HepG2 (cell line): ENCODE data around the gene RHBG. TPM values are rescaled to one million over a fixed set of nuclear protein-coding genes. Genes with fewer than 3 reads are reported as not detected.

Source experiments
- GFI1 ChIP-seq: sonication (generic); formaldehyde crosslinking; IDR thresholded peaks from 2 replicates; pipeline ENCODE4 v1.5.0; 2020; ENCODE audit warnings: missing genetic modification reagents, mild to moderate bottlenecking, borderline replicate concordance
- IRF2 ChIP-seq: IDR thresholded peaks from 2 replicates; pipeline ENCODE4 v1.6.1; 2018; ENCODE audit warnings: missing genetic modification reagents, missing compliant biosample characterization
- PRDM4 ChIP-seq: sonication (generic); formaldehyde crosslinking; IDR thresholded peaks from 2 replicates; pipeline ENCODE4 v1.9.0; 2021; ENCODE audit warnings: missing genetic modification reagents, borderline replicate concordance
- ZBED4 ChIP-seq: sonication (generic); formaldehyde crosslinking; IDR thresholded peaks from 2 replicates; pipeline ENCODE4 v1.4.0; 2020; ENCODE audit warnings: missing genetic modification reagents, borderline replicate concordance
- ZBTB33 ChIP-seq: sonication (generic); formaldehyde crosslinking; IDR thresholded peaks from 2 replicates; pipeline ENCODE4 v1.4.0; 2020; ENCODE audit warnings: missing genetic modification reagents
- ZBTB42 ChIP-seq: sonication (generic); formaldehyde crosslinking; IDR thresholded peaks from 2 replicates; pipeline ENCODE4 v1.5.0; 2020; ENCODE audit warnings: mild to moderate bottlenecking, missing genetic modification reagents
- ZFP90 ChIP-seq: sonication (generic); formaldehyde crosslinking; IDR thresholded peaks from 2 replicates; pipeline ENCODE4 v1.8.0; 2022; ENCODE audit warnings: missing genetic modification reagents, mild to moderate bottlenecking, inconsistent platforms, borderline replicate concordance
- ZFX ChIP-seq: sonication (generic); formaldehyde crosslinking; IDR thresholded peaks from 2 replicates; pipeline ENCODE4 v1.4.0; 2020; ENCODE audit warnings: mild to moderate bottlenecking, low read depth, missing genetic modification reagents, moderate library complexity
- polyA plus RNA-seq, 8 experiments: library from polyadenylated mRNA; depleted of rRNA in 3 of 8; stranded (reverse) in 7 of 8; unstranded in 1 of 8; fragments of >200 nt; fragmentation: Illumina TruSeq in 4 of 8; extraction: Trizol in 4 of 8; gene quantifications; 2 replicates each; pipeline versions ENCODE4 v1.2.1 to v1.2.3, GENCODE V29; 2011 to 2016; ENCODE audit warnings: low read depth in 4 of 8, missing spikeins in 1 of 8, mixed read lengths in 1 of 8; ENCODE audit not compliant: insufficient read depth in 1 of 8
- total RNA-seq, 5 experiments: library from RNA; depleted of rRNA; stranded (reverse); fragments of >200 nt; fragmentation: Illumina TruSeq; extraction: Trizol; gene quantifications; 2 replicates each; pipeline ENCODE4 v1.2.3, GENCODE V29; 2016; ENCODE audit warnings: low read depth in 1 of 5

The RHBG gene
- total and polyA plus RNA-seq, 2 of the 13 experiments (the other 11 are each of a cell fraction or from before 2014, with no cell fraction given): 61.8 to 73.5 TPM

- TF ChIP-seq PRDM4 (CRISPR knock-in tag): no peak
- no peak for TF ChIP-seq ZBED4 (CRISPR knock-in tag)
- no peak for TF ChIP-seq ZBTB42 (CRISPR knock-in tag)
- peak; percentile 69 for TF ChIP-seq ZFX (CRISPR knock-in tag)
- TF ChIP-seq GFI1 (CRISPR knock-in tag): no peak
- peak; percentile 44; the same call in 1 of the 2 replicates for TF ChIP-seq IRF2 (CRISPR knock-in tag)
- peak; percentile 69 for TF ChIP-seq ZBTB33 (CRISPR knock-in tag)
- TF ChIP-seq ZFP90: no peak
Observed at GRCh38 chr1:156383023-156383422, 14.0 kb downstream of the RHBG start (continued).
